IPS DF 6.9 (cell line): ENCODE measurements around the gene C20orf144.

ENCODE experiments used
- DNase-seq: peaks from one replicate; pipeline ENCODE4 v3.0.0-alpha.2; 2013; ENCODE audit warnings: low read depth, low spot score
- H3K27ac ChIP-seq: one replicate; pipeline ENCODE4 v1.5.1; 2013; ENCODE audit warnings: low read length, control low read depth
- H3K27me3 ChIP-seq: 2 replicates; pipeline ENCODE4 v1.6.1; 2013; ENCODE audit warnings: mild to moderate bottlenecking, low read length; ENCODE audit not compliant: control insufficient read depth, insufficient read depth
- H3K36me3 ChIP-seq: 2 replicates; pipeline ENCODE4 v1.6.1; 2013; ENCODE audit warnings: low read length; ENCODE audit not compliant: control insufficient read depth, insufficient read depth
- H3K4me1 ChIP-seq: 2 replicates; pipeline ENCODE4 v1.6.1; 2013; ENCODE audit warnings: low read length; ENCODE audit not compliant: control insufficient read depth, insufficient read depth
- H3K4me3 ChIP-seq: 2 replicates; pipeline ENCODE4 v1.5.1; 2013; ENCODE audit warnings: mild to moderate bottlenecking, low read length
- H3K9me3 ChIP-seq: 2 replicates; pipeline ENCODE4 v1.6.1; 2013; ENCODE audit warnings: low read length, inconsistent platforms; ENCODE audit not compliant: control insufficient read depth, insufficient read depth
- WGBS: extraction: QIAGEN DNeasy Blood & Tissue Kit; methylation state at CpG from one replicate; pipeline ENCODE4 v1.1.7; 2013; ENCODE audit warnings: mixed read lengths, missing lambda C conversion rate; ENCODE audit not compliant: insufficient read length, insufficient coverage; 5-methylcytosine and 5-hydroxymethylcytosine counted together

Gene C20orf144

GRCh38 chr20:33664762-33665144 is 2.6 kb downstream of the C20orf144 start:
- Histone ChIP-seq H3K4me1 (peaks cover 3% of the 10 kb centered on the region), H3K4me3 (no peak overlapping the region), H3K9me3 (no peaks in the 10 kb centered on the region), H3K36me3 (peaks cover 6% of the 10 kb centered on the region; the same call in 1 of the 2 replicates), H3K27me3 (no peaks in the 10 kb centered on the region), H3K27ac (no peak overlapping the region)
- DNase-seq, result no peak
- WGBS, result no CpG with 5 or more reads among the region's 2 CpGs

DNA sequence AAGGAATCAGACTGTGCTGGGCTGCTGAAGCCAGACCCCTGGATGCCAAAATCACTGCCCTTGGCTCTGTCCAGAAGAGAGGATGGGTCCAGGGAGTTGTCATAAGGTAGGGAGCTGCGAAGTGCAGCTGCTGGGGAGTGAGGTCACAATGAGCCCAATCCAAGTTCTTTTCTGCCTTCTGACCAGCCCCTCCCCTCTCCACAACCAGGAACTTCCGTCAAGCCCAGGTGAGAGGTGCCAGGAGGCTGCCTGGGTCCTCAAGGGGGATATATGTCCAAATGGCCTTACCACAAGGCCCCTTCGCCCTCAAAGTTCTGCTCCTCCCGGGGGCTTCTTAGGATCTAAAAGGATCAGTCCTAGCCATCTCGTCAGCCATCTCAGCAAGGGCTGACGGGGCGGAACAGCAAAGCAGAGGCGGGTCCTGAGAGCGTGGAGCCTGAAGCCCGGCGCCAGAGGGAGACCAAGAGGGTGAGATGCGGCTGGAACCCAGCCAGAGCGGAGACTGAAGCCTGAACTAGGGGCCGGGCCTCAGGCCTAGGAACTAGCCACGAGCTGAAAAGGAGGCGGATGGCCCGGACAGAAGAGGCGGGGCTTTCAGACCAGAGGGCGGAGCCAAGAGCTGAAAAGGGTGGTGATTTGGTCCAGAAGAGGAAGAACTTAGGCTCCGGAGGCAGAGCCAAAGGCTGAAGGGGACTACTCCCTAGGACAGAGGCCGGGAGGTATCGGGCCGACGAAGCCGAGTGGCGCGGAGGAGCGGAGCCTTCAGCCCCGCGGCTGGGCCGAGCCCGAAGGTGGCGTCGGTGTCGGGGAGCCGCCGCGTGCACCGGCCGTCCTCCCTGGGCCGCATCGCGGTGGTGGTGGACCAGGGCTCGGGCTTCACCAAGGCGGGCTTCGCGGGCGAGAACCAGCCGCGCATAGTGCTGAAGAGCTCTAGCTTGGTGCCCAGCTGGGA is 4.4 kb downstream of the C20orf144 start, which contains the start of gene ACTL10:
ACTL10 (plus strand) TSS at position 651 of the 952 bp plus-strand sequence. CDS start 555 bp downstream, outside the sequence.
- no CpG with 5 or more reads among the region's 50 CpGs for WGBS
- no peaks in the 10 kb centered on the region for H3K9me3 ChIP-seq
- H3K27ac ChIP-seq, result no peak within 1 kb of the TSS
- H3K36me3 ChIP-seq, result peaks cover 11% of the 10 kb centered on the region
- DNase-seq, result no peak
- peaks cover 3% of the 10 kb centered on the region for H3K4me1 ChIP-seq
- no peak within 1 kb of the TSS for H3K4me3 ChIP-seq
- no peaks in the 10 kb centered on the region for H3K27me3 ChIP-seq

DNA sequence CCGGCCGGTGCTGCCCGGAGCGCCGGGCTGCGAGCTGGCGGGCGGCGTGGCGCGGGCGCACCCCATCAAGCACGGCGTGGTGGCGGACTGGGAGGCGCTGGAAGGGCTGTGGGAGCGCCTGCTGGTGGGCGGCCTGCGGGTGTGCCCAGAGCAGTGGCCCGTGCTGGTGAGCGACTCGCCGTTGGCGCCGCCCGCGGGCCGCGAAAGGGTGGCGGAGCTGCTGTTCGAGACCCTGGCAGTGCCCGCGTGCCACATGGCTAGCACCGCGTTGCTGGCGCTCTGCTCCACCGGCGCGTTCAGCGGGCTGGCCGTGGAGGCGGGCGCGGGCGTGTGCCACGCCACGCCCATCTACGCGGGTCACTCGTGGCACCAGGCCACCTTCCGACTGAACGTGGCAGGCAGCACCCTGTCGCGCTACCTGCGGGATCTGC is 5.1 kb downstream of the C20orf144 start:
- peaks cover 11% of the 10 kb centered on the region for H3K36me3 ChIP-seq
- no peaks in the 10 kb centered on the region for H3K27me3 ChIP-seq
- H3K9me3 ChIP-seq, result no peaks in the 10 kb centered on the region
- WGBS, result no CpG with 5 or more reads among the region's 55 CpGs
- peaks cover 3% of the 10 kb centered on the region for H3K4me1 ChIP-seq
- no peak overlapping the region for H3K4me3 ChIP-seq
- no peak for DNase-seq
- no peak overlapping the region for H3K27ac ChIP-seq

DNA sequence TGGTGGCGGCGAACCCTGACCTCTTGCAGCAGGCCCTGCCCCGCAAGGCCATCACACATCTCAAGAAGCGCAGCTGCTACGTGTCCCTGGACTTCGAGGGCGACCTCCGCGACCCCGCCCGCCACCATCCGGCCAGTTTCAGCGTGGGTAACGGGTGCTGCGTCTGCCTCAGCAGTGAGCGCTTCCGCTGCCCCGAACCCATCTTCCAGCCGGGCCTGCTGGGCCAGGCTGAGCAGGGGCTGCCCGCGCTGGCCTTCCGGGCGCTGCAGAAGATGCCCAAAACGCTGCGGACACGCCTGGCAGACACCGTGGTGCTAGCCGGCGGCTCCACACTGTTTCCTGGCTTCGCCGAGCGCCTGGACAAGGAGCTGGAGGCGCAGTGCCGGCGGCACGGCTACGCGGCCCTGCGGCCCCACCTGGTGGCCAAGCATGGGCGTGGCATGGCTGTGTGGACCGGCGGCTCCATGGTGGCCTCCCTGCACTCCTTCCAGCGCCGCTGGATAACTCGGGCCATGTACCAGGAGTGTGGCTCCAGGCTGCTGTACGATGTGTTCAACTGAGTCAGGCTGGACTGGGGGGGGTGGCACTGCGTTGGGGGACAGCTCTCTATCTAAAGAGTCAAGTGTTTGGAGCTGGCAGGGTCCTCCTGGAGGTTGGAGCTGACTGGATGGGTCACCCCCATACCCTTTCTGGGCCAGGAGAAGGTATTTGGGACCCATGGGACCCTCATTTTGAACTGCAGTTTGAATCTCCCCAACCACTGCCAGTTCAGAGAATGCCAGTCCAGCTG is 5.7 kb downstream of the C20orf144 start:
- Histone ChIP-seq H3K4me3 (no peak overlapping the region), H3K36me3 (peaks cover 11% of the 10 kb centered on the region), H3K27me3 (no peaks in the 10 kb centered on the region), H3K27ac (no peak overlapping the region), H3K4me1 (no peaks in the 10 kb centered on the region; the same call in none of the 2 replicates), H3K9me3 (no peaks in the 10 kb centered on the region)
- WGBS, result no CpG with 5 or more reads among the region's 47 CpGs
- DNase-seq, result no peak

- Histone ChIP-seq H3K4me3 (no peak overlapping the region), H3K27me3 (no peaks in the 10 kb centered on the region), H3K4me1 (peaks cover 3% of the 10 kb centered on the region), H3K36me3 (peaks cover 11% of the 10 kb centered on the region), H3K27ac (no peak overlapping the region), H3K9me3 (no peaks in the 10 kb centered on the region)
- no CpG with 5 or more reads among the region's 13 CpGs for WGBS
- DNase-seq, result no peak
Observed at GRCh38 chr20:33668466-33669155, 6.5 kb downstream of the C20orf144 start.

- H3K4me3 ChIP-seq, result no peak overlapping the region
- peaks cover 3% of the 10 kb centered on the region for H3K4me1 ChIP-seq
- peaks cover 11% of the 10 kb centered on the region for H3K36me3 ChIP-seq
- no CpG with 5 or more reads among the region's 5 CpGs for WGBS
- H3K27ac ChIP-seq, result no peak overlapping the region
- DNase-seq, result no peak
- H3K9me3 ChIP-seq, result no peaks in the 10 kb centered on the region
- H3K27me3 ChIP-seq, result no peaks in the 10 kb centered on the region
Observed at GRCh38 chr20:33669224-33669623, 7.1 kb downstream of the C20orf144 start.

- H3K27ac ChIP-seq, result no peak overlapping the region
- no CpG with 5 or more reads among the region's 13 CpGs for WGBS
- no peak for DNase-seq
Observed at GRCh38 chr20:33669873-33670640, 7.9 kb downstream of the C20orf144 start.

GRCh38 chr20:33670715-33671499 is 8.8 kb downstream of the C20orf144 start:
- Histone ChIP-seq H3K27ac (no peak overlapping the region), H3K4me1 (peaks cover 3% of the 10 kb centered on the region), H3K36me3 (peaks cover 11% of the 10 kb centered on the region), H3K27me3 (no peaks in the 10 kb centered on the region), H3K9me3 (no peaks in the 10 kb centered on the region), H3K4me3 (no peak overlapping the region)
- WGBS, result no CpG with 5 or more reads among the region's 6 CpGs
- DNase-seq, result no peak

More at GRCh38 chr20:33669873-33670640, 7.9 kb downstream of the C20orf144 start:
- H3K4me3 ChIP-seq, result no peak overlapping the region
- no peaks in the 10 kb centered on the region for H3K9me3 ChIP-seq
- H3K27me3 ChIP-seq, result no peaks in the 10 kb centered on the region
- peaks cover 3% of the 10 kb centered on the region for H3K4me1 ChIP-seq
- H3K36me3 ChIP-seq, result peaks cover 11% of the 10 kb centered on the region

- Histone ChIP-seq H3K27ac (no peak overlapping the region), H3K4me1 (peaks cover 5% of the 10 kb centered on the region), H3K27me3 (no peaks in the 10 kb centered on the region), H3K36me3 (peaks cover 17% of the 10 kb centered on the region), H3K4me3 (no peak overlapping the region), H3K9me3 (no peaks in the 10 kb centered on the region)
- DNase-seq, result no peak
- WGBS, result no CpG with 5 or more reads among the region's 8 CpGs
Observed at GRCh38 chr20:33671573-33672288, 9.6 kb downstream of the C20orf144 start.
